Astrocyte (in vitro differentiated cells and primary cell): Measurements from ENCODE around the gene CARD19. TPM values are rescaled to one million over a fixed set of nuclear protein-coding genes. Genes with fewer than 3 reads are reported as not detected.

Experiments
- DNase-seq: peaks from one replicate; pipeline ENCODE4 v3.0.0-alpha.2; 2010; ENCODE audit warnings: low read depth
- FAIRE-seq: peaks from 2 replicates; lab custom pipeline; 2011; peaks lifted over from hg19 to GRCh38; lab: Jason Lieb, UNC
- H2AFZ ChIP-seq: 2 replicates; pipeline ENCODE4 v1.6.0; 2012; ENCODE audit warnings: low read depth, low read length, inconsistent platforms
- H3K27ac ChIP-seq: 2 replicates; pipeline ENCODE4 v1.5.1; 2011; ENCODE audit warnings: low read depth, low read length, inconsistent platforms
- H3K27me3 ChIP-seq: 2 replicates; pipeline ENCODE4 v1.6.0; 2011; ENCODE audit warnings: low read length, inconsistent platforms; ENCODE audit not compliant: insufficient read depth
- H3K36me3 ChIP-seq: 2 replicates; pipeline ENCODE4 v1.5.1; 2011; ENCODE audit warnings: low read length, inconsistent platforms; ENCODE audit not compliant: insufficient read depth
- H3K4me1 ChIP-seq: 2 replicates; pipeline ENCODE4 v1.5.1; 2011; ENCODE audit warnings: low read length, inconsistent platforms; ENCODE audit not compliant: insufficient read depth
- H3K4me2 ChIP-seq: 2 replicates; pipeline ENCODE4 v1.6.0; 2012; ENCODE audit warnings: low read length, inconsistent platforms
- H3K4me3 ChIP-seq: 2 replicates; pipeline ENCODE4 v1.5.1; 2011; ENCODE audit warnings: low read depth, mild to moderate bottlenecking, low read length, inconsistent platforms; ENCODE audit not compliant: insufficient read depth
- H3K79me2 ChIP-seq: 2 replicates; pipeline ENCODE4 v1.6.0; 2012; ENCODE audit warnings: mild to moderate bottlenecking, low read length, inconsistent platforms; ENCODE audit not compliant: insufficient read depth
- H3K9ac ChIP-seq: 2 replicates; pipeline ENCODE4 v1.6.0; 2012; ENCODE audit warnings: mild to moderate bottlenecking, low read length, inconsistent platforms
- H3K9me3 ChIP-seq: 2 replicates; pipeline ENCODE4 v1.5.1; 2012; ENCODE audit warnings: low read depth, mild to moderate bottlenecking, low read length, inconsistent platforms; ENCODE audit not compliant: insufficient read depth
- H4K20me1 ChIP-seq: 2 replicates; pipeline ENCODE4 v1.6.0; 2012; ENCODE audit warnings: low read length, inconsistent platforms; ENCODE audit not compliant: insufficient read depth
- H3K27ac Mint-ChIP-seq: one replicate; pipeline ENCODE4 v1.8.0; 2021; ENCODE audit warnings: mild to moderate bottlenecking, mixed read lengths; ENCODE audit not compliant: unreplicated experiment
- H3K27me3 Mint-ChIP-seq: one replicate; pipeline ENCODE4 v1.8.0; 2021; ENCODE audit warnings: low read depth, mixed read lengths; ENCODE audit not compliant: unreplicated experiment
- H3K36me3 Mint-ChIP-seq: one replicate; pipeline ENCODE4 v1.8.0; 2021; ENCODE audit warnings: low read depth, mixed read lengths; ENCODE audit not compliant: unreplicated experiment
- H3K4me1 Mint-ChIP-seq: one replicate; pipeline ENCODE4 v1.8.0; 2021; ENCODE audit warnings: low read depth, mixed read lengths; ENCODE audit not compliant: unreplicated experiment
- H3K4me3 Mint-ChIP-seq: one replicate; pipeline ENCODE4 v1.8.0; 2021; ENCODE audit warnings: mild to moderate bottlenecking, moderate library complexity, mixed read lengths; ENCODE audit not compliant: unreplicated experiment
- H3K9me3 Mint-ChIP-seq: one replicate; pipeline ENCODE4 v1.8.0; 2021; ENCODE audit warnings: mild to moderate bottlenecking, mixed read lengths; ENCODE audit not compliant: unreplicated experiment
- EZH2 ChIP-seq: IDR thresholded peaks from 2 replicates; pipeline ENCODE4 v1.6.1; 2012; ENCODE audit warnings: mild to moderate bottlenecking, low read length, inconsistent platforms; ENCODE audit not compliant: insufficient read depth
- total RNA-seq: library from RNA; stranded (reverse); gene quantifications from 2 replicates; pipeline ENCODE4 v1.2.1, GENCODE V29; 2021
- TF ChIP-seq, protein P1 (sequence below): IDR thresholded peaks from 2 replicates; pipeline ENCODE4 v1.5.1; 2011; ENCODE audit warnings: low read depth, mild to moderate bottlenecking, inconsistent platforms, low read length, moderate library complexity; ENCODE audit not compliant: insufficient read depth

Gene CARD19
- total RNA-seq, 1 donor from 2014 or later = 36.3 TPM

- H3K27me3 Mint-ChIP-seq = no peaks in the 10 kb centered on the region
- TF ChIP-seq, protein P1, sequence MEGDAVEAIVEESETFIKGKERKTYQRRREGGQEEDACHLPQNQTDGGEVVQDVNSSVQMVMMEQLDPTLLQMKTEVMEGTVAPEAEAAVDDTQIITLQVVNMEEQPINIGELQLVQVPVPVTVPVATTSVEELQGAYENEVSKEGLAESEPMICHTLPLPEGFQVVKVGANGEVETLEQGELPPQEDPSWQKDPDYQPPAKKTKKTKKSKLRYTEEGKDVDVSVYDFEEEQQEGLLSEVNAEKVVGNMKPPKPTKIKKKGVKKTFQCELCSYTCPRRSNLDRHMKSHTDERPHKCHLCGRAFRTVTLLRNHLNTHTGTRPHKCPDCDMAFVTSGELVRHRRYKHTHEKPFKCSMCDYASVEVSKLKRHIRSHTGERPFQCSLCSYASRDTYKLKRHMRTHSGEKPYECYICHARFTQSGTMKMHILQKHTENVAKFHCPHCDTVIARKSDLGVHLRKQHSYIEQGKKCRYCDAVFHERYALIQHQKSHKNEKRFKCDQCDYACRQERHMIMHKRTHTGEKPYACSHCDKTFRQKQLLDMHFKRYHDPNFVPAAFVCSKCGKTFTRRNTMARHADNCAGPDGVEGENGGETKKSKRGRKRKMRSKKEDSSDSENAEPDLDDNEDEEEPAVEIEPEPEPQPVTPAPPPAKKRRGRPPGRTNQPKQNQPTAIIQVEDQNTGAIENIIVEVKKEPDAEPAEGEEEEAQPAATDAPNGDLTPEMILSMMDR = no peak
- no peak for TF ChIP-seq EZH2
- no peak overlapping the region for H3K4me2 ChIP-seq
- H3K4me1 ChIP-seq = peaks cover 24% of the 10 kb centered on the region
- DNase-seq (no peak), FAIRE-seq (no peak)
- H3K36me3 ChIP-seq = no peaks in the 10 kb centered on the region
- H3K9me3 Mint-ChIP-seq = peaks cover 25% of the 10 kb centered on the region
- no peak overlapping the region for H3K4me3 Mint-ChIP-seq
- no peak overlapping the region for H3K9ac ChIP-seq
- no peak overlapping the region for H3K27ac ChIP-seq
- peaks cover 15% of the 10 kb centered on the region for H3K4me1 Mint-ChIP-seq
- H3K27ac Mint-ChIP-seq = peak overlapping the region; percentile 62
- peaks cover 7% of the 10 kb centered on the region for H3K36me3 Mint-ChIP-seq
- H3K27me3 ChIP-seq = no peaks in the 10 kb centered on the region
- H3K79me2 ChIP-seq = peaks cover 20% of the 10 kb centered on the region
- H2AFZ ChIP-seq = no peak overlapping the region
- peaks cover 14% of the 10 kb centered on the region for H3K9me3 ChIP-seq
- H4K20me1 ChIP-seq = peaks cover 16% of the 10 kb centered on the region
- no peak overlapping the region for H3K4me3 ChIP-seq
Measured at GRCh38 chr9:93093127-93093876, 2.7 kb upstream of the CARD19 start.

GRCh38 chr9:93093877-93094657 lies 1.9 kb upstream of the CARD19 start:
- no peak overlapping the region for H3K27ac Mint-ChIP-seq
- H3K4me3 Mint-ChIP-seq = peak overlapping the region; percentile 81

More at GRCh38 chr9:93093877-93094657, 1.9 kb upstream of the CARD19 start:
- Mint-ChIP-seq H3K9me3 (peaks cover 19% of the 10 kb centered on the region), H3K4me1 (peaks cover 18% of the 10 kb centered on the region), H3K27me3 (no peaks in the 10 kb centered on the region), H3K36me3 (peaks cover 7% of the 10 kb centered on the region)
- Histone ChIP-seq H3K36me3 (no peaks in the 10 kb centered on the region), H4K20me1 (peaks cover 22% of the 10 kb centered on the region), H3K79me2 (peaks cover 23% of the 10 kb centered on the region), H3K4me1 (peaks cover 26% of the 10 kb centered on the region), H3K27ac (no peak overlapping the region), H3K4me3 (no peak overlapping the region), H3K27me3 (no peaks in the 10 kb centered on the region), H3K9me3 (peaks cover 11% of the 10 kb centered on the region), H2AFZ (no peak overlapping the region), H3K9ac (no peak overlapping the region), H3K4me2 (no peak overlapping the region)
- FAIRE-seq (no peak), DNase-seq (no peak)
- TF ChIP-seq, protein P1 = no peak
- no peak for TF ChIP-seq EZH2
